NOMO-1 treated with DMSO at 0.1 percent for 48 hours (cell line): ENCODE measurements around the gene NSUN2.
"Not testable (repeated sequence)": the region's sequence is repeated elsewhere in the genome, so short reads cannot be mapped to it uniquely, and the experiment has no call there.

Source experiments
- DNase-seq: peaks from one replicate; lab custom pipeline; 2025; ENCODE audit not compliant: unreplicated experiment; lab: John Stamatoyannopoulos, UW

NSUN2 gene

GRCh38 chr5:6632888-6633468 is at the start of gene NSUN2, which contains the start of gene SRD5A1:
Gene NSUN2 (minus strand): TSS chr5:6633044. CDS start chr5:6632979, 65 bp downstream.
Gene SRD5A1 (plus strand): TSS chr5:6633440. CDS start chr5:6633577, 137 bp downstream.
- peak; percentile 98 for DNase-seq

- DNase-seq = no peak
Measured at GRCh38 chr5:6682239-6682638, 49.4 kb upstream of the NSUN2 start.

GRCh38 chr5:6681682-6682081 is 48.8 kb upstream of the NSUN2 start:
- DNase-seq = no peak

- no peak for DNase-seq
Measured at GRCh38 chr5:6680922-6681321, 48.1 kb upstream of the NSUN2 start.

GRCh38 chr5:6678385-6678784 is 45.5 kb upstream of the NSUN2 start:
- no peak for DNase-seq

- DNase-seq = no peak
Measured at GRCh38 chr5:6676702-6677101, 43.9 kb upstream of the NSUN2 start.

GRCh38 chr5:6675784-6676491 is 43.1 kb upstream of the NSUN2 start:
- peak; percentile 23 for DNase-seq

GRCh38 chr5:6674886-6675285 is 42.0 kb upstream of the NSUN2 start:
- no peak for DNase-seq

- no peak for DNase-seq
Measured at GRCh38 chr5:6674421-6674820, 41.6 kb upstream of the NSUN2 start.

GRCh38 chr5:6673963-6674362 is 41.1 kb upstream of the NSUN2 start:
- DNase-seq = no peak

- no peak for DNase-seq
Measured at GRCh38 chr5:6673031-6673430, 40.2 kb upstream of the NSUN2 start.

GRCh38 chr5:6668717-6669116 is 35.9 kb upstream of the NSUN2 start:
- DNase-seq = not testable (repeated sequence)

GRCh38 chr5:6667648-6668047 is 34.8 kb upstream of the NSUN2 start:
- no peak for DNase-seq

GRCh38 chr5:6666762-6667161 is 33.9 kb upstream of the NSUN2 start:
- DNase-seq = no peak

- peak; percentile 13 for DNase-seq
Measured at GRCh38 chr5:6660688-6661087, 27.8 kb upstream of the NSUN2 start.

GRCh38 chr5:6659941-6660684 is 27.3 kb upstream of the NSUN2 start:
- peak; percentile 11 for DNase-seq

- DNase-seq = no peak
Measured at GRCh38 chr5:6656680-6657079, 23.8 kb upstream of the NSUN2 start.

GRCh38 chr5:6655432-6655831 is 22.6 kb upstream of the NSUN2 start:
- DNase-seq = no peak

GRCh38 chr5:6652025-6652424 is 19.2 kb upstream of the NSUN2 start:
- DNase-seq = no peak

- DNase-seq = no peak
Measured at GRCh38 chr5:6649681-6650080, 16.8 kb upstream of the NSUN2 start.

GRCh38 chr5:6649186-6649585 is 16.3 kb upstream of the NSUN2 start:
- DNase-seq = no peak
